ENCODE results near the gene ZNF70.

Gene ZNF70

GRCh38 chr22:23692598-23693291, 58.2 kb downstream of the ZNF70 start:
- DNase-seq (ENCODE audit: low read depth in 3 of 3) = no peak

- no peak for DNase-seq (ENCODE audit: low read depth in 3 of 3)
These were observed 59.0 kb downstream of the ZNF70 start for GRCh38 chr22:23691748-23692423.

- DNase-seq (ENCODE audit: low read depth in 3 of 3) = no peak
These were observed 60.2 kb downstream of the ZNF70 start, which contains the start of gene RGL4 for GRCh38 chr22:23690713-23691112. TSS of gene RGL4 (plus strand) at chr22:23691013. CDS start at chr22:23692031, 1,018 bp downstream.

GRCh38 chr22:23689414-23689813, 61.5 kb downstream of the ZNF70 start:
- no peak for DNase-seq (ENCODE audit: low read depth in 3 of 3)
